GM12878 (cell line): ENCODE measurements around the gene KLHL30. TPM values are rescaled to one million over a fixed set of nuclear protein-coding genes. Genes with fewer than 3 reads are reported as not detected.

Experiments
- ASH2L ChIP-seq: fragments of 300-600, 200-600 bp; sonication (generic); IDR thresholded peaks from 2 replicates; pipeline ENCODE4 v1.6.1; 2017; ENCODE audit warnings: low read depth, mild to moderate bottlenecking, borderline replicate concordance
- BACH1 ChIP-seq: fragments of 450-650 bp; IDR thresholded peaks from 2 replicates; pipeline ENCODE4 v1.6.1; 2017; ENCODE audit warnings: mild to moderate bottlenecking, borderline replicate concordance
- BHLHE40 ChIP-seq, 2 experiments: fragments of 450-650 bp in 1 of 2; IDR thresholded peaks; 2 replicates each; pipeline ENCODE4 v1.6.1; 2011 to 2017; ENCODE audit warnings: low read depth in 2 of 2, borderline replicate concordance in 1 of 2, improper control_type of control experiment in 1 of 2, low read length in 1 of 2, mild to moderate bottlenecking in 1 of 2
- EZH2 ChIP-seq: IDR thresholded peaks from 2 replicates; pipeline ENCODE4 v1.6.1; 2012; ENCODE audit warnings: low read depth, mild to moderate bottlenecking, control low read depth, inconsistent platforms, low read length, borderline replicate concordance; ENCODE audit not compliant: control insufficient read depth
- GATAD2B ChIP-seq: fragments of 450-650 bp; conservative IDR thresholded peaks from 2 replicates; pipeline ENCODE4 v1.6.1; 2017; ENCODE audit warnings: low read depth, mild to moderate bottlenecking, moderate library complexity
- HDAC2 ChIP-seq: fragments of 200-600 bp; sonication (generic); IDR thresholded peaks from 2 replicates; pipeline ENCODE4 v1.6.1; 2017
- HDGF ChIP-seq: fragments of 450-650 bp; IDR thresholded peaks from 2 replicates; pipeline ENCODE4 v1.6.1; 2016; ENCODE audit warnings: antibody characterized with exemption
- HSF1 ChIP-seq: fragments of 150-350 bp; IDR thresholded peaks from 2 replicates; pipeline ENCODE4 v1.6.1; 2014; ENCODE audit warnings: mild to moderate bottlenecking, low read depth, low read length
- IRF4 ChIP-seq: IDR thresholded peaks from 2 replicates; pipeline ENCODE4 v1.6.1; 2011; ENCODE audit warnings: low read depth, low read length
- KDM1A ChIP-seq: fragments of 200-600 bp; sonication (generic); IDR thresholded peaks from 2 replicates; pipeline ENCODE4 v1.6.1; 2016; ENCODE audit warnings: borderline replicate concordance
- KLF5 ChIP-seq: fragments of 450-650 bp; IDR thresholded peaks from 2 replicates; pipeline ENCODE4 v1.6.1; 2014; ENCODE audit warnings: mild to moderate bottlenecking; ENCODE audit not compliant: partially characterized antibody
- LARP7 ChIP-seq: fragments of 450-650 bp; IDR thresholded peaks from 2 replicates; pipeline ENCODE4 v1.6.1; 2017; ENCODE audit warnings: mild to moderate bottlenecking
- PAX8 ChIP-seq: fragments of 450-650 bp; IDR thresholded peaks from 2 replicates; pipeline ENCODE4 v1.6.1; 2017; ENCODE audit warnings: mild to moderate bottlenecking, moderate library complexity
- PBX3 ChIP-seq: IDR thresholded peaks from 2 replicates; pipeline ENCODE4 v1.6.1; 2011; ENCODE audit warnings: mild to moderate bottlenecking, low read depth, low read length, moderate library complexity; ENCODE audit not compliant: insufficient replicate concordance
- SREBF2 ChIP-seq: IDR thresholded peaks from 2 replicates; pipeline ENCODE4 v1.6.1; 2012; ENCODE audit warnings: mild to moderate bottlenecking, low read length
- SRF ChIP-seq, 2 experiments: IDR thresholded peaks; 2 replicates each; pipeline ENCODE4 v1.6.1; 2011; ENCODE audit warnings: low read depth in 2 of 2, low read length in 2 of 2, mild to moderate bottlenecking in 1 of 2, moderate library complexity in 1 of 2
- SUZ12 ChIP-seq: fragments of 200-600 bp; sonication (generic); IDR thresholded peaks from one replicate; pipeline ENCODE4 v1.6.1; 2018; ENCODE audit warnings: antibody characterized with exemption, mild to moderate bottlenecking; ENCODE audit not compliant: unreplicated experiment
- TAF1 ChIP-seq: IDR thresholded peaks from 2 replicates; pipeline ENCODE4 v1.6.1; 2011; ENCODE audit warnings: mild to moderate bottlenecking, low read depth, low read length, borderline replicate concordance
- TCF7 ChIP-seq: IDR thresholded peaks from 2 replicates; pipeline ENCODE4 v1.6.1; 2014; ENCODE audit warnings: antibody characterized with exemption, borderline replicate concordance
- ZBED1 ChIP-seq: IDR thresholded peaks from 2 replicates; pipeline ENCODE4 v1.6.1; 2016; ENCODE audit warnings: borderline replicate concordance
- ZNF384 ChIP-seq: IDR thresholded peaks from 2 replicates; pipeline ENCODE4 v1.6.1; 2012; ENCODE audit warnings: low read depth, mild to moderate bottlenecking, low read length, improper control_type of control experiment, borderline replicate concordance
- ZNF622 ChIP-seq: fragments of 450-650 bp; IDR thresholded peaks from 2 replicates; pipeline ENCODE4 v1.6.1; 2017; ENCODE audit warnings: mild to moderate bottlenecking, inconsistent platforms
- polyA plus RNA-seq, 11 experiments: library from polyadenylated mRNA; depleted of rRNA in 4 of 11; unstranded in 6 of 11; stranded (reverse) in 5 of 11; fragments of >200 nt; fragmentation: Nextera tagmentation in 4 of 11; fragmentation: Illumina TruSeq in 1 of 11; extraction: Ambion mirVana in 4 of 11; extraction: Trizol in 1 of 11; gene quantifications; 1 replicate in 1 of 11; 2 replicates in 10 of 11; pipeline versions ENCODE4 v1.2.1 to v1.2.3, GENCODE V29; 2011 to 2016; ENCODE audit warnings: inconsistent platforms in 2 of 11, missing spikeins in 2 of 11, low read depth in 1 of 11
- total RNA-seq, 4 experiments: library from RNA; depleted of rRNA in 3 of 4; stranded (reverse); fragments of >200 nt in 3 of 4; fragmentation: Illumina TruSeq in 1 of 4; extraction: Trizol in 1 of 4; gene quantifications; 2 replicates each; pipeline versions ENCODE4 v1.2.1 to v1.2.3, GENCODE V29; 2013 to 2021
- TF ChIP-seq, protein P1 (sequence below): IDR thresholded peaks from 2 replicates; pipeline ENCODE4 v1.6.1; 2012; ENCODE audit warnings: low read length, inconsistent platforms
- TF ChIP-seq, protein P2 (sequence below): fragments of 450-650 bp; IDR thresholded peaks from 2 replicates; pipeline ENCODE4 v1.6.1; 2016; ENCODE audit warnings: mild to moderate bottlenecking, moderate library complexity, borderline replicate concordance

Gene KLHL30
- total and polyA plus RNA-seq, 10 of the 15 experiments (the other 5 are each of a cell fraction or from before 2014, with no cell fraction given), result 0.03 TPM; not detected in 9

DNA sequence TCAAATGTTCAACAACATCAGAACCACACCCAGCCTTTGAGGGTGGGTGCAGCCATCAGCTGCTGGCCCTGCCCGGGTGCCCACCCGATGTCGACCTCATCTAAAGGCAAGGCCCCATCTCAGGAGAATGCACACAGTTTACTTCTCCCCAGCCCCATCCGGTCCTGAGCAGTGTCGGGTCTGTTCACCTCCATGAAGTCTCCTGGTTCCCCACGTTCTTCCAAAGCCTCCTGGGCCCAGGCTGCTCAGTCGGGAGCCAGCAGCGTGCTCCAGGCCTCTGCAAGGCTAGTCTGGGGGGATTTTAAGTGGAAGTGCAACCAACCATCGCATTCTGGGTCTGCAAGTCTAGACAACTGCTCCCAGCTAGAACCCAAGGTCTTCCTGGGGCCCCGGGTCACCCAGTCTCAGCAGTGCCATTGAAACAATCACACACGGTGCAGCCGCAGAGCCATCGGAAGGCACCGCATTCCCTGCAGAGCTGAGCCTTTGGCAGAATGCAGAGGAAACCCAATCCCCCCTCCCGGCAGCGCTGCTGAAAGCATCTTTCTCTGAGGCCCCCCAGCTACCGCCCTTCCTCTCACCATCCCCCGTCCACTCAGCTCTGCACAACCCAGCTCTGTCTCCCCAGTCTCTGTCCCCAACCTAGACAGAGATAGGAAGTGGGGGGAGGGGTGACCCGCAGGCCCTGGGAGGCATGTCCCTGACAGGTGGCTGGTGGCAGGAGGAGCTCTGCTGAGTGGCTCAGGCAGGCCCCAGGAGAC, 29.9 kb upstream of the KLHL30 start (continued):
- TF ChIP-seq PBX3, result no peak
- no peak for TF ChIP-seq ZNF622
- no peak for TF ChIP-seq ZNF384
- no peak for TF ChIP-seq HDAC2
- TF ChIP-seq TCF7, result no peak
- TF ChIP-seq, protein P1, sequence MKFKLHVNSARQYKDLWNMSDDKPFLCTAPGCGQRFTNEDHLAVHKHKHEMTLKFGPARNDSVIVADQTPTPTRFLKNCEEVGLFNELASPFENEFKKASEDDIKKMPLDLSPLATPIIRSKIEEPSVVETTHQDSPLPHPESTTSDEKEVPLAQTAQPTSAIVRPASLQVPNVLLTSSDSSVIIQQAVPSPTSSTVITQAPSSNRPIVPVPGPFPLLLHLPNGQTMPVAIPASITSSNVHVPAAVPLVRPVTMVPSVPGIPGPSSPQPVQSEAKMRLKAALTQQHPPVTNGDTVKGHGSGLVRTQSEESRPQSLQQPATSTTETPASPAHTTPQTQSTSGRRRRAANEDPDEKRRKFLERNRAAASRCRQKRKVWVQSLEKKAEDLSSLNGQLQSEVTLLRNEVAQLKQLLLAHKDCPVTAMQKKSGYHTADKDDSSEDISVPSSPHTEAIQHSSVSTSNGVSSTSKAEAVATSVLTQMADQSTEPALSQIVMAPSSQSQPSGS, result no peak
- TF ChIP-seq BACH1, result no peak; the same call in 1 of the 2 replicates
- no peak for TF ChIP-seq LARP7
- TF ChIP-seq GATAD2B, result no peak; the same call in 1 of the 2 replicates
- no peak for TF ChIP-seq SUZ12
- TF ChIP-seq PAX8, result no peak
- no peak for TF ChIP-seq HSF1
- TF ChIP-seq KLF5, result no peak
- no peak for TF ChIP-seq ZBED1
- TF ChIP-seq SREBF2, result no peak
- no peak for TF ChIP-seq IRF4
- TF ChIP-seq, protein P2, sequence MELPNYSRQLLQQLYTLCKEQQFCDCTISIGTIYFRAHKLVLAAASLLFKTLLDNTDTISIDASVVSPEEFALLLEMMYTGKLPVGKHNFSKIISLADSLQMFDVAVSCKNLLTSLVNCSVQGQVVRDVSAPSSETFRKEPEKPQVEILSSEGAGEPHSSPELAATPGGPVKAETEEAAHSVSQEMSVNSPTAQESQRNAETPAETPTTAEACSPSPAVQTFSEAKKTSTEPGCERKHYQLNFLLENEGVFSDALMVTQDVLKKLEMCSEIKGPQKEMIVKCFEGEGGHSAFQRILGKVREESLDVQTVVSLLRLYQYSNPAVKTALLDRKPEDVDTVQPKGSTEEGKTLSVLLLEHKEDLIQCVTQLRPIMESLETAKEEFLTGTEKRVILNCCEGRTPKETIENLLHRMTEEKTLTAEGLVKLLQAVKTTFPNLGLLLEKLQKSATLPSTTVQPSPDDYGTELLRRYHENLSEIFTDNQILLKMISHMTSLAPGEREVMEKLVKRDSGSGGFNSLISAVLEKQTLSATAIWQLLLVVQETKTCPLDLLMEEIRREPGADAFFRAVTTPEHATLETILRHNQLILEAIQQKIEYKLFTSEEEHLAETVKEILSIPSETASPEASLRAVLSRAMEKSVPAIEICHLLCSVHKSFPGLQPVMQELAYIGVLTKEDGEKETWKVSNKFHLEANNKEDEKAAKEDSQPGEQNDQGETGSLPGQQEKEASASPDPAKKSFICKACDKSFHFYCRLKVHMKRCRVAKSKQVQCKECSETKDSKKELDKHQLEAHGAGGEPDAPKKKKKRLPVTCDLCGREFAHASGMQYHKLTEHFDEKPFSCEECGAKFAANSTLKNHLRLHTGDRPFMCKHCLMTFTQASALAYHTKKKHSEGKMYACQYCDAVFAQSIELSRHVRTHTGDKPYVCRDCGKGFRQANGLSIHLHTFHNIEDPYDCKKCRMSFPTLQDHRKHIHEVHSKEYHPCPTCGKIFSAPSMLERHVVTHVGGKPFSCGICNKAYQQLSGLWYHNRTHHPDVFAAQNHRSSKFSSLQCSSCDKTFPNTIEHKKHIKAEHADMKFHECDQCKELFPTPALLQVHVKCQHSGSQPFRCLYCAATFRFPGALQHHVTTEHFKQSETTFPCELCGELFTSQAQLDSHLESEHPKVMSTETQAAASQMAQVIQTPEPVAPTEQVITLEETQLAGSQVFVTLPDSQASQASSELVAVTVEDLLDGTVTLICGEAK, result no peak
- TF ChIP-seq TAF1, result no peak
- no peak for TF ChIP-seq SRF (IDR thresholded peaks at IDR 0.05; ENCODE audit: low read depth in 2 of 2, low read length in 2 of 2)
- TF ChIP-seq EZH2, result no peak
- no peak for TF ChIP-seq KDM1A
- TF ChIP-seq BHLHE40 (IDR thresholded peaks at IDR 0.05; ENCODE audit: borderline replicate concordance in 1 of 2, low read depth in 2 of 2, low read length in 1 of 2), result 0 out of 4 replicates have a peak, but pooled peaks have one; percentile 9 to 18
- TF ChIP-seq HDGF, result no peak
- TF ChIP-seq ASH2L, result no peak
